HG03565 (cell line): ENCODE results near the gene ZP1.
A peak's percentile ranks its signal among the peaks of the same experiment; 100 is the strongest.
"Not testable (repeated sequence)": the region's sequence is repeated elsewhere in the genome, so short reads cannot be mapped to it uniquely, and the experiment has no call there.

Experiments used
- ATAC-seq: cut with Tn5 transposase; IDR thresholded peaks from one replicate; pipeline ENCODE4 v1.9.1; 2021; ENCODE audit warnings: mild to moderate bottlenecking, moderate library complexity; ENCODE audit not compliant: unreplicated experiment

Gene ZP1

DNA sequence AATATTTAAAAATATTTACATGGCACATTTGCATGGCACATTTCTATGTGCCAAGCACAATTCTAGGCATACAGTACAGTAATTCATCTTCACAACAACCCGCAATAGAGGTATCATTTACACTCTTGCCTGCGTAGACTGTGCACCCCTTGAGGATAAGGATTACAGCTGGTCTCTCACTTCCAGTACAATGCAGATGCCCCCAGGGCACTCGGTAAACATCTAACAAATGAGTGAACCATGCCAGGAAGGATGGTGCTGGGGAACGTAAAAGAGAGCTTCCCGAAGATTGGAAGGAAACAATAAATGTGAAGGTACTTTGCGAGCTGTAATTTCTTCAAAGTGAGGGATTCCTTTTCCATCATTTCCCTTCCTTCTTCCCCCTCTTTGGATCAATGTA is 37.7 kb downstream of the ZP1 start:
- no peak for ATAC-seq

- no peak for ATAC-seq
Observed at GRCh38 chr11:60905551-60906113, 38.3 kb downstream of the ZP1 start.

GRCh38 chr11:60906132-60906972 is 39.0 kb downstream of the ZP1 start, which contains the start of gene PRPF19:
Gene PRPF19 (minus strand): TSS chr11:60906585. CDS start chr11:60906382, 203 bp downstream.
- ATAC-seq, result peak; percentile 68

DNA sequence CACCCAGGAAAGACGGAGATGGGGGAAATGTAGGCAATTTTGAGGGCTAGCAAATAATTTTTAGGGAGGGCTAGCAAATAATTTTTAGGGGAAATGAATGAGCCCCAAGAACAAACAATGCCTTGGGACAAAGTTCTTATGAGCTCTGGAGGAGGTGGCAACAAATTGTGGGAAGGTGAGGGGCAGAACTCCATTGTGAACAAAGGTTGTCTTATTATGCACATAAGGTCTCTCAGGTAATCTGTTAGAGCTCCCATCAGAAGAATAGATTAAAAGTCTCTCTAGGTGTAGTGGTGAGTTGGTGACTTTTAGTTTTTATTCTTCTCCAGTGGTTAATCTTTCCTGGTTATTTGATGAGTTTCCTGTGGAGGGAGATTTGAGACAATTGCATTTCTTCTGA is 41.5 kb downstream of the ZP1 start:
- no peak for ATAC-seq

DNA sequence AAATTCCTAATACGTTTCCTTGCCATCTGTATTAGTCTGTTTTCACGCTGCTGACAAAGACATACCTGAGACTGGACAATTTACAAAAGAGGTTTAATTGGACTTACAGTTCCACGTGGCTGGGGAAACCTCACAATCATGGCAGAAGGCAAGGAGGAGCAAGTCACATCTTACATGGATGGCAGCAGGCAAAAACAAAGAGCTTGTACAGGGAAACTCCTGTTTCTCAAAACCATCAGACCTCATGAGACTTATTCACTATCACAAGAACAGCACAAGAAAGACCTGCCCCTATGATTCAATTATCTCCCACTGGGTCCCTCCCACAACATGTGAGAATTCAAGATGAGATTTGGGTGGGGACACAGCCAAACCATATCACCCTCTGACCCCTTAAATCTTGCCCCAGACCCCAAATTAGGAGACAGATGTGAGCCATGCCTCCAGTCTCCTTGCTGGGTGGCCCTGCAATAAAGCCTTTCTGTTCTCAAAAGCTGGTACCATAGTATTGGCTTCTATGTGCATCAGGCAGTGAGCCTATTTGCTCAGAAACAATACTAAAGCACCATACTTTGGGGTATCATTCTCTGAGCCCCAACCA is 42.4 kb downstream of the ZP1 start:
- not testable (repeated sequence) for ATAC-seq

GRCh38 chr11:60910281-60910687 is 42.9 kb downstream of the ZP1 start:
- peak; percentile 28 for ATAC-seq

DNA sequence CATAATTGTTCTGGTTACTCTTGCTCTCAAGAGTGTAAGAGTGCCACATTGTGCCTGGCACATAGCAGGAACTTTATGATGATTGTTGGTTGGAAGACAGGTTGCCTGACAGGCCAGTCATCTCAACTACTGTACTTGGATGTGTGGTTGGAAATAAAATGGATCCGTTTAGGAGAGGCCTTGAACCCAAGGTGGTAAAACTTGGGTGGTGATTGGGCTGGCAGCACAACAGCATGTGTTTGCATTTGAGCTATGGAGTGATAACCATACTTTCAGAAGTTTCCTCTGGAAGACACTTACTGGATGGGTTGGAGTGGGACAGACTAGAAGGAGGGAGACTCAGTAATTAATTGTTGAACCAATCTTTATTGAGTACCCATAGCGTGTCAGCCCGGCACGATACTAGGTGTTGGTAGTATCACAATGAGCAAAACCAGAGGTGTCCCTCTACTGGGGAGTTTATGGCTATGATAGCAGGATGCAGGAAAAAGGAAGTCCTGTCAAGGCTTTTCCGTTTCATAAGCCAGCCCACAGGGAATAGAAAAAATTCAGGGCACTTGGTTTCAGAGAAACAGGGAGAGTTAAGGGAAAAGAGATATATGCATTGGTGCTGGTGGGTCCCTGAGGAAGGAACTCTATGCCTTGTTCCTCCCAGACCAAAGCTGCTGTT is 43.5 kb downstream of the ZP1 start:
- no peak for ATAC-seq

- no peak for ATAC-seq
Observed at GRCh38 chr11:60912223-60912850, 45.0 kb downstream of the ZP1 start.

DNA sequence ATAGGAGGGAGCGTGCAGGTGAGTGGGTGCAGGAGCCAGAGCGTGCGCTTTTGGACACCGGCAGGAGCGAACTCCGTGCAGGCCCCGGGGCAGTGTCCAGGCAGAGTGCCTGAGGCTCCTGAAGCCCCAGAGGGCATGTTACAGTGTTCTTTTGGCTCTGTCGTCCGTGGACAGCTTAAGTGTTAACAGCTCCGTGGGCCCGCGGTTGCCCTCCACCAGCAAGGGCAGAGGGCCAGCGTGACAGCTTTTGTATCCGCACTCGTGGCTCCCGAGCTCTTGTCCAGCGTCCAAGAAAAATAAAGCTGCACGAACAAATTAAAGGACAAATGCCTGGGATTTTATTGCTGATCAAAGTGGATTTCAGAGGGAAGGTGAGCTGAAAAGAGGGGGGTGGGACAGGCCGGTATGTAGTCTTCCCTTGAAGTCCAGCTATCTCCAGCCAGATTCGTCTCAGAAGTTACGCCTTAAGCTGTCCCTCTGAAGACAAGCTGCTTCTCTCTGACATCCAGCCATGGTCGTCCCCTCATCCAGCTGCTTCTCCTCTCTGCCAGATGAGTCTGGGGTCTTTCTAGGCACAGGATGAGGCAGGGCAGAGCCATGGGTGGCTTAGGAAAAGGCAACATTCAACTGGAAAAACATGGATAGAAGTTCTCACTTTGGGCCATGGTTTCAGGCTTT is 45.6 kb downstream of the ZP1 start:
- ATAC-seq, result no peak

DNA sequence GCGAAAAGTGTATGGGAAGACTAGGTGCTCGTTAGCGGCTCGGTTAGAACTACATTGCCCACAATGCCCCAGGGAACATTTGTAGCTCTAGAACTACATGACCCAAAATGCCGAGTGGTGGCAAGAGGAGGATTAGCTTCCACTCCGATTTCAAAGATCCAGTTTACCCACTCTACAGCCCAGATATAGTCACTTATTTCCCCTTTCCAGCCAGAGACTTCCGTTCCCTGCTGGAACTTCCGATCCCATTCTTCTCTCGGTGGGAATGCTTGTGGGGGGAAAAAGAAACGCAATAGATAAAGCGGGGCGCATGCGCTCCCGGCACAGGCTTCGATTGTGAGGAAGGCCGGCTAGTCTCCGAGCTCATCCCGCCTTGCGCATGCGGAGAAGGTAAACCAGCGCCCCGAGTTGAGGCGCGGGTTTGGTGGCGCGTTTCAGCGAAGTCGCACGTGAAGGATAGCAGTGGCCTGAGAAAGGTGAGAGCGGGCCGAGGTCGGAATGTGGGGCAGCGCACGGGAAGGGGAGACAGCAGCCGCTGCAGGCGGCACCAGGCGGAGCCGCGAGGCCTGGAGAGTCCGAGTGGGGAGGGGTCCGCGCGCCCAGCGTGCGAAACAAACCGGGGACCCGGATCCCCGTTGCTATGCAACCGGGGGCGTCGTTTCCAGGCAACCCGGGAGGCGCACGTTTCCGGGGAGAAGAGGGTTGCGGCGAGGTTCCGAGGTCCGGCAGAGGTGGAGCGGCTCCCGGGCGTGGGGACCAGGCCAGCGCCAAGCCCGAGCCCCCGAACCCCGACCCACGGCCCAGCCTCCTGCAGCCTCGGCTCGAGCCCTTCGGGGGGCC is 46.7 kb downstream of the ZP1 start, which contains the start of gene TMEM109:
Gene TMEM109, plus strand, starts transcription at position 366 of the 840 bp plus-strand sequence. CDS start 5,536 bp downstream, outside the sequence.
- ATAC-seq, result peak; percentile 32

DNA sequence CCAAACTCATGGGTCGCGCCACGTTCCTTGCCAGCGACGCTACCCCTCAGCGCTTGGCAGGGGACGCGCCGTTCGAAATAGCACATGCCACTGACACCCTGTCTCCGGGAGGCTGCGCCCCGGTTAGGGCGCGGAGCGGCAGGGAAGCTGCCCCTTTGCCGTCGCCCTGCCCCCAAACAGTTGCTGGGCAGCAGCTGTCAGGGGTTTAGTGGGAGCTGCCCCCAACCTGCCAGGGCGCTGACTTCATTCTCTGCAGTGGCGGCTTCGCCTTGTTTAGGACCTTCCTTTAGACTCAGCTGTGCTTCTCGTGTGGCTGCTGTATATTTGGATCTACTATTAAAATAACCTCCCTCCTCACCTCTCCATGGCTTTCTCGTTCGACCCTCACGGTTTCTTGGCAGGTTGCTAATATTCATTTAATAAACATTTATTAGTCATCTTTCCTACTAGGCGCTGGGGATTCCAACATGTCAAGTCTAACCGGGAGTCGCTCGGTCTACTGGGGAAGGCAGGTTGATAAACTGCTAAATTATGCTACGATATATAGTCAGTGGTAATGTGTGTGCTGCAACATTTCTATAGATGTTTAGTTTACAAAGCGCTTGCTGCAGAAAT is 47.4 kb downstream of the ZP1 start:
- ATAC-seq, result no peak

- ATAC-seq, result peak; percentile 30
Observed at GRCh38 chr11:60915248-60915914, 48.0 kb downstream of the ZP1 start.

DNA sequence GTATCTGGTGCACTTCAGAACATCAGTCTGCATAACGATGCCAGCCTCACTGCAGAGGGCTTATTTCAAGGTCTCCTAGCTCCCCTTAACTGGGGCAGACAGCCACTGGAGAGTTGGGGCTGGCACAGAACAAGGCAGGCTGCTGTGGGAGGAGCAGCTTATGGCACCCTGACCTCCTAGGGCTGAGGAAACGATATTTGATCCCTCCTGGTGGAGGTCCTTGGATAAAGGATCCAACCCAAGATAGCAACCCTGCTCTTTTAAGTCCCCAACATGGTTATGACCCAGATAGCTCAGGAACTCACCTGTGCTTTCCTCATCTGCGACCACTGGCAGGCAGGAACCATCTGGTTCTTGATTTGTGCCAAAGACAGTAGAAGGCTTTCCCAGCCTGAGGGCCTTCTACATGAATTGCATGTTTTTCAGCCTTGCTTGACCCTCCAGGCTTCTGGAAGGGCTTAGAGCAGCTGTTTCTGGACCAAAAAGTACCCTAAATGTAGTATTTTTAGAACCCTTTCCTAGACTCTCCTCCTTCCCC is 49.4 kb downstream of the ZP1 start:
- ATAC-seq, result no peak

DNA sequence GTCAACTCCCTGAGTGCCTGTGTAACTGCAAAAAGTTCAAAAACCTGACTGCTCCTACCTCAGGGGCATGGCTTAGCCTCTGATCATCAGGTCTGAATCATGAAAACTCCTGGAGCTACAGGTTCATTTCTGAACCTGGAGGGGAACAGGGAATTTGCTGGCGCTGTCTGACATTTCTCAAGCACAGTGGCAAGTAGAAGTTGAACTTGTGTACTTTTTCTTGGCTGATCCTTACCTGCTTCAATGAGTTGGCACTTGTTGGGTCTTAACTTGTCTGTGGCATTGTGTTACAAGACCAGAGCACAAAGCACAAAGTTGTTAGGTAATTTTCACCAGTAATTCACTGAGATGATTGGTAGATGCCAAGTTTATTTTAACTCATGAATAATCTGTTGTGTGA is 49.9 kb downstream of the ZP1 start:
- no peak for ATAC-seq

DNA sequence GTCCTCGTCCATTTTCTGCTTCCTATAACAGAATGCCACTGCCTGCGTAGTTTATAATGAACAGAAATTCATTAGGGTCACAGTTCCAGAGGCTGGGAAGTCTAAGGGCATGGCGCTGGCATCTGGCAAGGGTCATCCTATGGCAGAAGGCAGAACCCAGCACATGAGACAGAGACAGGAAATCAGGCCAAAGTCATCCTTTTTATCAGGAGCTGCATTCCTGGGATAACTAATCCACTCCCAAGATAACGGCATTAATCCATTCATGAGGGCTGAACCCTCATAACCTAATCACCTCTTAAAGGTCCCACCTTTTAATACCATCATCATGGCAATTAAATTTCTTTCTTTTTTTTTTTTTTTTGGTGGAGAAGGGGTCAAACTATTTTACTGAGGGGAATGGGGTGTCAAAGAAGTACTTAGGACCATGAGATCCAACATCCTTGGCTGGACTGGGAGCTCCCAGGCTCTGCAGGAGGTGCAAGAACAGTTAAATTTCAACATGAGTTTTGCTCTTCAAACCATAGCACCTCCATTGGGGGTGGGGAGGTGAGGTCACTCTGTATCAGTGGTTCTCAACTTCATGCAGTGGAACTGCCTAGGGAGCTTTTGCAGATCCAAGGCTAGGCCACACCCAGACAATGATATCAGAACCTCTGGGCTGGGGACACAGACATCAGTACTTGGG is 51.1 kb downstream of the ZP1 start:
- no peak for ATAC-seq

GRCh38 chr11:60918939-60919265 is 51.6 kb downstream of the ZP1 start:
- ATAC-seq, result no peak

DNA sequence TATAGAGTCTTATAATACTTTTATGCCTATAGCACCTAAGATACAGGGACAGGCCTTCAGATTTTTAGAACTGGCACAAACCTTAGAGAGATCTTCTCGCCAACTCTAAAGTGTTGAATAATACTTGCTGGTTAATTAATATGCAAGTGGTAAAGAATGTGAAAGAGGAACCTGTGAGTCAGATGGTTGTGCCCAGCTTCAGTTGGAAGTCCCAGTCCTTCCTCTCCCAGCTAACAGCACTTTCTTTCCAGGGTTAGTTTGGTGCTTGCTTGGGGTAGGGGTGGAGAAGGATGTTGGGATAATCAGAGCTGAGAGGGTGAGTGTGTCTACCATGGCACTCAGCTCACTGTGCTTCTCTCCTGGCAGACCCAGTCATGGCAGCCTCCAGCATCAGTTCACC is 52.0 kb downstream of the ZP1 start:
- no peak for ATAC-seq

GRCh38 chr11:60919956-60920355 is 52.6 kb downstream of the ZP1 start:
- no peak for ATAC-seq
